GM23248 (cell line): ENCODE measurements around the gene LRP3. TPM values are rescaled to one million over a fixed set of nuclear protein-coding genes. Genes with fewer than 3 reads are reported as not detected.

ENCODE experiments used
- DNase-seq: peaks from one replicate; pipeline ENCODE4 v3.0.0-alpha.2; 2015
- H2AFZ ChIP-seq: fragments of 200-600 bp; sonication (generic); 2 replicates; pipeline ENCODE4 v1.6.1; 2016; ENCODE audit warnings: antibody characterized with exemption
- H3F3A ChIP-seq: fragments of 200-600 bp; sonication (generic); 2 replicates; pipeline ENCODE4 v1.6.1; 2016; ENCODE audit warnings: mild to moderate bottlenecking, antibody characterized with exemption, mixed run types; ENCODE audit not compliant: insufficient read depth
- H3K27ac ChIP-seq: fragments of 200-600 bp; sonication (generic); 2 replicates; pipeline ENCODE4 v1.5.1; 2016; ENCODE audit warnings: mild to moderate bottlenecking
- H3K27me3 ChIP-seq: fragments of 200-600 bp; sonication (generic); replicated peaks from 2 replicates; pipeline ENCODE4 v1.6.1; 2016; ENCODE audit warnings: mild to moderate bottlenecking; ENCODE audit not compliant: insufficient read depth
- H3K36me3 ChIP-seq: fragments of 200-600 bp; sonication (generic); 2 replicates; pipeline ENCODE4 v1.6.1; 2016; ENCODE audit warnings: low read depth, mild to moderate bottlenecking
- H3K4me1 ChIP-seq: fragments of 200-600 bp; sonication (generic); 2 replicates; pipeline ENCODE4 v1.6.1; 2016; ENCODE audit warnings: mild to moderate bottlenecking; ENCODE audit not compliant: insufficient read depth
- H3K4me2 ChIP-seq: fragments of 200-600 bp; sonication (generic); one replicate; pipeline ENCODE4 v1.6.1; 2016; ENCODE audit warnings: mild to moderate bottlenecking; ENCODE audit not compliant: unreplicated experiment
- H3K4me3 ChIP-seq: fragments of 200-600 bp; sonication (generic); 2 replicates; pipeline ENCODE4 v1.5.1; 2016; ENCODE audit warnings: mild to moderate bottlenecking
- H3K79me2 ChIP-seq: fragments of 200-600 bp; sonication (generic); 2 replicates; pipeline ENCODE4 v1.6.1; 2016; ENCODE audit warnings: mild to moderate bottlenecking; ENCODE audit not compliant: insufficient read depth
- H3K9ac ChIP-seq: fragments of 200-600 bp; sonication (generic); 2 replicates; pipeline ENCODE4 v1.6.1; 2016; ENCODE audit warnings: mild to moderate bottlenecking
- H3K9me2 ChIP-seq: fragments of 200-600 bp; sonication (generic); 2 replicates; pipeline ENCODE4 v1.6.1; 2016; ENCODE audit warnings: mixed run types, mild to moderate bottlenecking, moderate library complexity; ENCODE audit not compliant: insufficient read depth
- H3K9me3 ChIP-seq: fragments of 200-600 bp; sonication (generic); one replicate; pipeline ENCODE4 v1.6.1; 2017; ENCODE audit warnings: low read depth
- H4K20me1 ChIP-seq: fragments of 200-600 bp; sonication (generic); 2 replicates; pipeline ENCODE4 v1.6.0; 2016; ENCODE audit not compliant: insufficient read depth
- EZH2 ChIP-seq: fragments of 200-600 bp; sonication (generic); IDR thresholded peaks from 2 replicates; pipeline ENCODE4 v1.6.1; 2018; ENCODE audit warnings: antibody characterized with exemption, mild to moderate bottlenecking; ENCODE audit not compliant: insufficient read depth, poor library complexity, severe bottlenecking
- EZH2phosphoT487 ChIP-seq: fragments of 200-600 bp; sonication (generic); IDR thresholded peaks from 2 replicates; pipeline ENCODE4 v1.6.1; 2018; ENCODE audit warnings: antibody characterized with exemption, moderate library complexity, mild to moderate bottlenecking, low read depth; ENCODE audit not compliant: insufficient read depth
- WGBS, 2 experiments: methylation state at CpG; one replicate each; pipeline ENCODE4 v1.1.6; 2015 to 2017; ENCODE audit warnings: low lambda C conversion rate in 2 of 2, low coverage in 1 of 2; ENCODE audit errors: missing lambda C conversion rate in 2 of 2; 5-methylcytosine and 5-hydroxymethylcytosine counted together
- in situ Hi-C: fragments of 300-500 bp; cut with MboI; formaldehyde crosslinking; loops from 2 replicates; pipeline ENCODE4 v1.15.0; 2020
- polyA plus RNA-seq: library from polyadenylated mRNA; unstranded; fragments of >200 nt; fragmentation: Nextera tagmentation; extraction: Ambion mirVana; gene quantifications from 2 replicates; pipeline ENCODE4 v1.2.1, GENCODE V29; 2016
- total RNA-seq: library from RNA; depleted of rRNA; stranded (reverse); fragments of >200 nt; shearing (Covaris generic); gene quantifications from 2 replicates; pipeline ENCODE4 v1.2.3, GENCODE V29; 2014

LRP3 gene
- total and polyA plus RNA-seq, 2 experiments from 2014 or later: 2.9 to 58.3 TPM

DNA sequence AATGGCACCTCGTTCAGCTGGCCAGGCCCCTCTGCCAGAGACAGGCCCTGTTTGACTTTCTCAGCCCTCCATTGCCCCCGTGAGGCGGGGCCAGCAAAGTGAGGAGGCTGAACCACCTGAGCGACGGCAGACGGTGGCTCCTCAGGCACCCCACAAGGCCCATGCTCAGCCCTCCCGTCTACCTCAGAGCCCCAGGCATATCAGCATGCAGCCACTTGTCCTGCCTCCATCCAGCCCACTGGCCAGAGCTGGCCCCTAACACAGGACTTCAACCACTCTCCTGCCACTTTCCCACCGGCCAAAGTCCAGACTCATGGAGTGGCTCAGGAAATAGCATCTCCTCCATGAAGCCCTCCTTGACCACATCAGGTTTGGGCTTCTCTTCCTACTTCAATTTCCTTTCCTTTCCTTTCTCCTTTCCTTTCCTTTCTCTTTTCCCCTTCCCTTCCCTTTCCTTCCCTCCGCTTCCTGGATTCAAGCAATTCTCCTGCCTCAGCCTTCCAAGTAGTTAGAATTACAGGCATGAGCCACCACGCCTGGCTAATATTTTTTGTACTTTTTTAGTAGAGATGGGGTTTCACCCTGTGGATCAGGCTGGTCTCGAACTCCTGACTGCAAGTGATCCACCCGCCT, 22.2 kb downstream of the LRP3 start:
- in situ Hi-C loops: no loop called here
- Histone ChIP-seq H3K79me2 (no peaks in the 10 kb centered on the region), H3K4me3 (no peak overlapping the region), H3K9me3 (no peaks in the 10 kb centered on the region), H2AFZ (no peak overlapping the region), H3K4me1 (no peaks in the 10 kb centered on the region), H3K9ac (no peak overlapping the region), H3K27ac (no peak overlapping the region), H3K36me3 (no peaks in the 10 kb centered on the region), H3F3A (no peaks in the 10 kb centered on the region), H4K20me1 (no peaks in the 10 kb centered on the region), H3K4me2 (no peak overlapping the region), H3K9me2 (no peaks in the 10 kb centered on the region), H3K27me3 (no peaks in the 10 kb centered on the region)
- TF ChIP-seq EZH2 (no peak), EZH2phosphoT487 (no peak)
- 55 to 62% methylated on average over 12 of the region's 12 CpGs for WGBS, 2 experiments
- DNase-seq: no peak

DNA sequence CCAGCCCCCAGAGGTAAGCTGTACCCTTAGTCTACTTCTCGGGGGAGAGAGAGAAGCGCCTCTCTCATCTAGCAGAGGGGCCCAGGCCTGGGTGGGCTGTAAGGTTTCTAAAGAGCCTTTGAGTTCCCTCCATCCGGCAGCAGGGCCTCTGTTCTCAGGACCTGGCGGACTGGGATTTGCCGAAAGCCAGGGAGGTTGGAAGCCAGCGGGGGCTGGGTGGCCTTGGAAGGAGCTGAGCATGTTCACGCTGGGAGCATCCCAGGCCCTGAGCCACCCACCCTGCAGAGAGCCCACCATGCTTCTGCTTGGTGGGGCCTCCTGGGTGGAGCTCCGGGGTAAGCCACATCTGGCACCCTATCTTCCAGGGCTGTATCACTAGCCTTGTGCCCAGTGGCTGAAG, 23.8 kb downstream of the LRP3 start:
- 74 to 87% methylated on average over 8 of the region's 8 CpGs for WGBS, 2 experiments
- in situ Hi-C loops: no loop called here
- Histone ChIP-seq H4K20me1 (no peaks in the 10 kb centered on the region), H3K9me3 (no peaks in the 10 kb centered on the region), H3K4me1 (no peaks in the 10 kb centered on the region), H3K36me3 (no peaks in the 10 kb centered on the region), H3K27ac (no peak overlapping the region), H3K9me2 (no peaks in the 10 kb centered on the region), H2AFZ (no peak overlapping the region), H3F3A (no peaks in the 10 kb centered on the region), H3K79me2 (no peaks in the 10 kb centered on the region), H3K4me3 (no peak overlapping the region), H3K4me2 (no peak overlapping the region), H3K9ac (no peak overlapping the region), H3K27me3 (0 out of 2 replicates have a peak, but pooled peaks cover 3% of the 10 kb centered on the region)
- TF ChIP-seq EZH2: no peak
- DNase-seq: no peak

DNA sequence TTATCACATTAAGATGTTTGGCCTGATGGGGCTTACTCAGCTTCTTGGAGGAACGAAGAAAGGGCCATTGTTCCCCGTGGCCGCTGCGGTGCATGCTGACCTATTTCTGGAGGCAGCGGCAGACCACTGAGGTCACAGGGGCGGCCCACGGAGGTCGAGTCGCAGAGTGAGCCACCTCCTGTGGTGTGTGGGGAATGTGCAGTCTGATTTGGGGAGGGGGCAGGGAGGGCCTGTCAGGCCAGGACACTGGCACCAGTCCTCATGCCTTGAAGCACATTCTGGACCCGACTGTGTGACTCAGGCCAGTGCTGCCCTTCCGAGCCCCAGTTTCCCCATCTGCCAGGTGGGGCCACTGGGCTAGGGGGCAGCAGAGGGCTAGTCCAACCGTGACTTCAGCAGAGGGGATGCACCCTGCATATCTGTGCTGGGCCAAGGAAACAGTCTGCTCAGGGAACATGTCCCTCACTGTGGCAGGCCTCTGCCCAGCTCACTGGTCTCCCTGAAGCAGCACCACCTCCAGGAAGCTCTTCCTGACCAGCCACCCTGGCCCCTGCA, 25.2 kb downstream of the LRP3 start:
- Histone ChIP-seq H3K4me1 (no peaks in the 10 kb centered on the region), H3F3A (no peaks in the 10 kb centered on the region), H3K4me2 (no peak overlapping the region), H3K27me3 (0 out of 2 replicates have a peak, but pooled peaks cover 3% of the 10 kb centered on the region), H3K4me3 (no peak overlapping the region), H3K9ac (no peak overlapping the region), H3K27ac (no peak overlapping the region), H2AFZ (no peak overlapping the region), H3K9me3 (no peaks in the 10 kb centered on the region), H3K9me2 (no peaks in the 10 kb centered on the region), H3K79me2 (no peaks in the 10 kb centered on the region), H3K36me3 (no peaks in the 10 kb centered on the region), H4K20me1 (no peaks in the 10 kb centered on the region)
- DNase-seq: no peak
- in situ Hi-C loops: no loop called here
- 68 to 75% methylated on average over 11 to 12 of the region's 12 CpGs for WGBS, 2 experiments
- no peak for TF ChIP-seq EZH2phosphoT487

DNA sequence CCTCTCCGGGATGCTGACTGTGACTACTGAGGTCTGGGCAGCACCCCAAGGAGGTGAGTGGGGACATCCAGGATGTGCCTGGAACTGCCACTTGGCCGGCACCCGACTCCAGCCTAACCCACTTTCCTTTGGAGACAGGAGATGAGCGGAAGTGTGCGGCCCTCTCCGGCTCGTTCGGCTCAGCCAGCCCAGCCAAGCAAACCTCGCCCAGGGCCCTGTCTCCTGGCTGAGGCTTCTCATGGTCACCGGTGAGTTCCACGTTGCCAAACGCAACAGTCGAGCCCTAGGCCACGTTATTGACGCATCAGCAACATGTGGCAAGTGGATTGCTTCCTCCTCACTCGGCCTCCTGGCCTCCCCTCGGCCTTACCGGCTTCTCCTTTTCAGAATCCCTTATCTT, 26.0 kb downstream of the LRP3 start:
- no peaks in the 10 kb centered on the region for H3K36me3 ChIP-seq
- no peaks in the 10 kb centered on the region for H3F3A ChIP-seq
- TF ChIP-seq EZH2 (no peak), EZH2phosphoT487 (no peak)
- no peaks in the 10 kb centered on the region for H4K20me1 ChIP-seq
- H3K4me1 ChIP-seq: no peaks in the 10 kb centered on the region
- no peaks in the 10 kb centered on the region for H3K9me2 ChIP-seq
- in situ Hi-C loops: no loop called here
- 82 to 84% methylated on average over 18 of the region's 18 CpGs for WGBS, 2 experiments
- no peaks in the 10 kb centered on the region for H3K79me2 ChIP-seq
- no peak for DNase-seq
- no peak overlapping the region for H3K9ac ChIP-seq
- no peak overlapping the region for H3K27ac ChIP-seq
- no peaks in the 10 kb centered on the region for H3K9me3 ChIP-seq
- no peak overlapping the region for H3K4me3 ChIP-seq
- H2AFZ ChIP-seq: no peak overlapping the region
- no peak overlapping the region for H3K4me2 ChIP-seq
- H3K27me3 ChIP-seq: peaks cover 9% of the 10 kb centered on the region
